ENCODE results near the gene ICE2. TPM values are rescaled to one million over a fixed set of nuclear protein-coding genes. Genes with fewer than 3 reads are reported as not detected.
A peak's percentile ranks its signal among the peaks of the same experiment; 100 is the strongest.

The ICE2 gene
- total RNA-seq, 1 experiment from 2014 or later = 76.7 TPM

GRCh38 chr15:60382773-60383674, 95.9 kb downstream of the ICE2 start:
- no peaks in the 10 kb centered on the region for H3K27me3 Mint-ChIP-seq (ENCODE audit: unreplicated experiment)
- DNase-seq = no peak
- no peaks in the 10 kb centered on the region for H3K9me3 Mint-ChIP-seq (ENCODE audit: low read depth, unreplicated experiment)
- peak overlapping the region; percentile 75 for H3K27ac Mint-ChIP-seq (ENCODE audit: unreplicated experiment)
- CTCF ChIA-PET = interaction anchor here (1.1 kb wide), 1 partner anchor 12 kb away, joined by 3 read pairs; no protein-coding TSS in a partner anchor
- H3K4me3 Mint-ChIP-seq (ENCODE audit: low read depth, unreplicated experiment) = peak overlapping the region; percentile 7
- TF ChIP-seq CTCF (IDR thresholded peaks at IDR 0.05; ENCODE audit: unreplicated experiment) = no peak
- peaks cover 99% of the 10 kb centered on the region for H3K36me3 Mint-ChIP-seq (ENCODE audit: insufficient read depth, unreplicated experiment)
- intact Hi-C loops (cut with micrococcal nuclease; ENCODE audit: unreplicated experiment) = no loop called here
- no TSS peak for BruUV-seq (replicated peaks)
- peaks cover 78% of the 10 kb centered on the region for H3K4me1 Mint-ChIP-seq (ENCODE audit: low read depth, unreplicated experiment)

- H3K27ac Mint-ChIP-seq (ENCODE audit: unreplicated experiment) = peak overlapping the region; percentile 75
- no peak for DNase-seq
- H3K27me3 Mint-ChIP-seq (ENCODE audit: unreplicated experiment) = no peaks in the 10 kb centered on the region
- no TSS peak for BruUV-seq (replicated peaks)
- CTCF ChIA-PET = no interaction called here
- intact Hi-C loops (cut with micrococcal nuclease; ENCODE audit: unreplicated experiment) = no loop called here
- peaks cover 79% of the 10 kb centered on the region for H3K4me1 Mint-ChIP-seq (ENCODE audit: low read depth, unreplicated experiment)
- H3K9me3 Mint-ChIP-seq (ENCODE audit: low read depth, unreplicated experiment) = no peaks in the 10 kb centered on the region
- no peak for TF ChIP-seq CTCF (IDR thresholded peaks at IDR 0.05; ENCODE audit: unreplicated experiment)
- peak overlapping the region; percentile 59 for H3K4me3 Mint-ChIP-seq (ENCODE audit: low read depth, unreplicated experiment)
- peaks cover 99% of the 10 kb centered on the region for H3K36me3 Mint-ChIP-seq (ENCODE audit: insufficient read depth, unreplicated experiment)
Measured at GRCh38 chr15:60381148-60381788, 97.7 kb downstream of the ICE2 start.

GRCh38 chr15:60379525-60380274, 99.2 kb downstream of the ICE2 start:
- Mint-ChIP-seq H3K4me1 (ENCODE audit: low read depth, unreplicated experiment) (peaks cover 83% of the 10 kb centered on the region), H3K9me3 (ENCODE audit: low read depth, unreplicated experiment) (no peaks in the 10 kb centered on the region), H3K36me3 (ENCODE audit: insufficient read depth, unreplicated experiment) (peaks cover 100% of the 10 kb centered on the region), H3K4me3 (ENCODE audit: low read depth, unreplicated experiment) (peak overlapping the region; percentile 59), H3K27ac (ENCODE audit: unreplicated experiment) (peak overlapping the region; percentile 75), H3K27me3 (ENCODE audit: unreplicated experiment) (no peaks in the 10 kb centered on the region)
- DNase-seq = peak; percentile 70
- intact Hi-C loops (cut with micrococcal nuclease; ENCODE audit: unreplicated experiment) = no loop called here
- BruUV-seq (replicated peaks) = TSS peak; percentile 0
- CTCF ChIA-PET = interaction anchor here (0.5 to 0.7 kb wide), 3 partner anchors 10 to 159 kb away, joined by 3 read pairs; no protein-coding TSS in a partner anchor
- TF ChIP-seq CTCF (IDR thresholded peaks at IDR 0.05; ENCODE audit: unreplicated experiment) = no peak

- no TSS peak for BruUV-seq (replicated peaks)
- intact Hi-C loops (cut with micrococcal nuclease; ENCODE audit: unreplicated experiment) = no loop called here
- no peak for TF ChIP-seq CTCF (IDR thresholded peaks at IDR 0.05; ENCODE audit: unreplicated experiment)
- Mint-ChIP-seq H3K27me3 (ENCODE audit: unreplicated experiment) (no peaks in the 10 kb centered on the region), H3K27ac (ENCODE audit: unreplicated experiment) (peak overlapping the region; percentile 75), H3K4me1 (ENCODE audit: low read depth, unreplicated experiment) (peaks cover 84% of the 10 kb centered on the region), H3K9me3 (ENCODE audit: low read depth, unreplicated experiment) (no peaks in the 10 kb centered on the region), H3K4me3 (ENCODE audit: low read depth, unreplicated experiment) (peak overlapping the region; percentile 59), H3K36me3 (ENCODE audit: insufficient read depth, unreplicated experiment) (peaks cover 100% of the 10 kb centered on the region)
- no peak for DNase-seq
- CTCF ChIA-PET = interaction anchor here (0.5 to 0.7 kb wide), 3 partner anchors 10 to 160 kb away, joined by 3 read pairs; no protein-coding TSS in a partner anchor
Measured at GRCh38 chr15:60379185-60379524, 99.8 kb downstream of the ICE2 start.

Data from Calu3 (cell line).